AG04450 (cell line): ENCODE measurements around the gene CLDN9. TPM values are rescaled to one million over a fixed set of nuclear protein-coding genes. Genes with fewer than 3 reads are reported as not detected.

Experiments used
- CTCF ChIA-PET: fragments of 300-600, 350-600 bp; formaldehyde crosslinking; extraction: SDS; loops from one replicate; lab custom pipeline; 2022; ENCODE audit warnings: antibody characterized with exemption, inconsistent platforms; lab: Charles Lee
- POLR2A ChIA-PET: fragments of 350-600 bp; formaldehyde crosslinking; extraction: SDS; loops from one replicate; lab custom pipeline; 2021; ENCODE audit warnings: antibody characterized with exemption, inconsistent platforms; lab: Yijun Ruan, JAX
- DNase-seq: peaks from one replicate; pipeline ENCODE4 v3.0.0-alpha.2; 2011; ENCODE audit warnings: low read depth, low spot score
- H3K27ac ChIP-seq: one replicate; pipeline ENCODE4 v1.5.1; 2012; ENCODE audit warnings: low read depth, low read length, control low read depth
- H3K27me3 ChIP-seq: one replicate; pipeline ENCODE4 v1.6.0; 2012; ENCODE audit warnings: low read length; ENCODE audit not compliant: control insufficient read depth, insufficient read depth
- H3K4me3 ChIP-seq: 2 replicates; pipeline ENCODE4 v1.5.1; 2011; ENCODE audit warnings: mild to moderate bottlenecking, low read depth, low read length, control low read depth
- H3K9me3 ChIP-seq: 2 replicates; pipeline ENCODE4 v1.5.1; 2012; ENCODE audit warnings: low read length; ENCODE audit not compliant: control insufficient read depth, insufficient read depth
- CTCF ChIP-seq: IDR thresholded peaks from 2 replicates; pipeline ENCODE4 v1.5.1; 2011; ENCODE audit warnings: low read depth, low read length, control low read depth, inconsistent platforms
- polyA plus RNA-seq: library from polyadenylated mRNA; depleted of rRNA; stranded (reverse); fragments of >200 nt; gene quantifications from 2 replicates; pipeline ENCODE4 v1.2.3, GENCODE V29; 2011

The CLDN9 gene
- polyA plus RNA-seq, 1 experiment, result not detected

GRCh38 chr16:3015865-3016521 is 3.3 kb downstream of the CLDN9 start:
- peaks cover 37% of the 10 kb centered on the region for H3K27me3 ChIP-seq
- no peaks in the 10 kb centered on the region; the same call in 1 of the 2 replicates for H3K9me3 ChIP-seq
- POLR2A ChIA-PET, result no interaction called here
- CTCF ChIA-PET, result no interaction called here
- TF ChIP-seq CTCF, result no peak
- H3K27ac ChIP-seq, result no peak overlapping the region
- no peak overlapping the region for H3K4me3 ChIP-seq
- DNase-seq, result no peak

- no peak for DNase-seq
- no peaks in the 10 kb centered on the region; the same call in 1 of the 2 replicates for H3K9me3 ChIP-seq
- POLR2A ChIA-PET, result no interaction called here
- no peak overlapping the region for H3K4me3 ChIP-seq
- no peak overlapping the region for H3K27ac ChIP-seq
- CTCF ChIA-PET, result no interaction called here
- H3K27me3 ChIP-seq, result peaks cover 25% of the 10 kb centered on the region
- TF ChIP-seq CTCF, result no peak
Observed at GRCh38 chr16:3017344-3017743, 4.6 kb downstream of the CLDN9 start.

GRCh38 chr16:3017794-3018506 is 5.2 kb downstream of the CLDN9 start, which contains the start of gene CLDN6:
Gene CLDN6, minus strand, starts transcription at chr16:3018183. Its CDS starts 2,162 bp downstream, at chr16:3016021.
- no peak within 1 kb of the TSS for H3K4me3 ChIP-seq
- peaks cover 19% of the 10 kb centered on the region for H3K27me3 ChIP-seq
- H3K9me3 ChIP-seq, result no peaks in the 10 kb centered on the region; the same call in 1 of the 2 replicates
- ChIA-PET CTCF (no interaction called here), POLR2A (no interaction called here)
- peak; percentile 19 for TF ChIP-seq CTCF
- no peak for DNase-seq
- H3K27ac ChIP-seq, result no peak within 1 kb of the TSS

GRCh38 chr16:3019594-3020246 is 7.0 kb downstream of the CLDN9 start:
- DNase-seq, result no peak
- Histone ChIP-seq H3K9me3 (no peaks in the 10 kb centered on the region; the same call in 1 of the 2 replicates), H3K27ac (peak overlapping the region; percentile 21), H3K27me3 (peaks cover 5% of the 10 kb centered on the region), H3K4me3 (peak overlapping the region; percentile 63)
- ChIA-PET POLR2A (interaction anchor here (1.6 to 3.8 kb wide), 6 partner anchors 9 to 47 kb away, joined by 5 to 30 read pairs (median 9); partner anchors contain the start of gene PKMYT1), CTCF (interaction anchor here (0.6 to 3.1 kb wide), 4 partner anchors 10 to 110 kb away, joined by 3 to 13 read pairs (median 4); no protein-coding TSS in a partner anchor)
- TF ChIP-seq CTCF, result no peak
